ENCODE measurements around the gene IGIP.

Gene IGIP

GRCh38 chr5:140174465-140175366 is 49.0 kb downstream of the IGIP start, which contains the start of gene CYSTM1:
TSS of gene CYSTM1 (plus strand) at chr5:140175188. CDS start at chr5:140194466, 19,278 bp downstream.
- peak within 1 kb of the TSS; percentile 86 for H3K4me3 ChIP-seq (ENCODE audit: low read length)
- TF ChIP-seq CTCF (conservative IDR thresholded peaks at IDR 0.05; ENCODE audit: low read length), result no peak
- DNase-seq (ENCODE audit: low read depth), result peak; percentile 89

GRCh38 chr5:140175367-140176030 is 49.8 kb downstream of the IGIP start:
- DNase-seq (ENCODE audit: low read depth), result peak; percentile 75
- TF ChIP-seq CTCF (conservative IDR thresholded peaks at IDR 0.05; ENCODE audit: low read length), result peak; percentile 35
- H3K4me3 ChIP-seq (ENCODE audit: low read length), result peak overlapping the region; percentile 86

DNA sequence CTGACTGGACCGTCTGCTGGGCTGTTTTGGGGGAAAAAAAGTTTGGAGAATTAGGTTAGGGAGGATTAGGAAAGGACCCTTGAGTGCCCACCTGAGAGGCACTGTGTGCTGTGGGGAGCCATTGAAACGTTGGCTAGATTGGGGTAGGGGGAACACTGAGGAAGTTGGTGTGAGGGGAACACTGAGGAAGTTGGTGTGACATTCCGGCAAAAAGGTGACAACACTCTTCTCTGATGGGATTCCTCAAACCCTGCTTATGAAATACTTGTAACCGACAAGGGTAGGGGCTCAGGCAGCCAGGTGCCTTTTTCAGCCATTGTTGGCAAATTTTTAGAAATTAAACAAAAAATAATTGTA is 50.3 kb downstream of the IGIP start:
- TF ChIP-seq CTCF (conservative IDR thresholded peaks at IDR 0.05; ENCODE audit: low read length), result no peak
- peak overlapping the region; percentile 86 for H3K4me3 ChIP-seq (ENCODE audit: low read length)
- no peak for DNase-seq (ENCODE audit: low read depth)

DNA sequence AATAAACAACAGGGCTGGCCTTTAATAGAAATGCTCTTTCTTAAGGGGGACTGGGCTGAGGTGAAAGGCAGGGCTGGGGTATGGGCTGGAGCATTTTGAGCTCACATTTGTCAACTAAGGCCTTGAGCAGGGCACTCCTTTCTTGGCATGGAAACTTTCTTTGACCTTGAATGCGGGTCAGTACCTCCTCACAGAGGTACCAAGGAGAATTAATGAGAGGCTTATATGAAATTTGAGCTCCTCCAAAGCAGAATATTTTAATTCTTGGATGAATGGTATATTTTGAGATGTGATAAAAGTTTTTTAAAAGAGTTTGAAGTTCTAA is 52.3 kb downstream of the IGIP start:
- H3K4me3 ChIP-seq (ENCODE audit: low read length), result no peak overlapping the region
- no peak for DNase-seq (ENCODE audit: low read depth)
- no peak for TF ChIP-seq CTCF (conservative IDR thresholded peaks at IDR 0.05; ENCODE audit: low read length)

GRCh38 chr5:140178482-140179116 is 52.9 kb downstream of the IGIP start:
- H3K4me3 ChIP-seq (ENCODE audit: low read length), result no peak overlapping the region
- DNase-seq (ENCODE audit: low read depth), result no peak
- TF ChIP-seq CTCF (conservative IDR thresholded peaks at IDR 0.05; ENCODE audit: low read length), result no peak

Measured in AG10803 (cell line).